ENCODE measurements around the gene TYMP.

DNA sequence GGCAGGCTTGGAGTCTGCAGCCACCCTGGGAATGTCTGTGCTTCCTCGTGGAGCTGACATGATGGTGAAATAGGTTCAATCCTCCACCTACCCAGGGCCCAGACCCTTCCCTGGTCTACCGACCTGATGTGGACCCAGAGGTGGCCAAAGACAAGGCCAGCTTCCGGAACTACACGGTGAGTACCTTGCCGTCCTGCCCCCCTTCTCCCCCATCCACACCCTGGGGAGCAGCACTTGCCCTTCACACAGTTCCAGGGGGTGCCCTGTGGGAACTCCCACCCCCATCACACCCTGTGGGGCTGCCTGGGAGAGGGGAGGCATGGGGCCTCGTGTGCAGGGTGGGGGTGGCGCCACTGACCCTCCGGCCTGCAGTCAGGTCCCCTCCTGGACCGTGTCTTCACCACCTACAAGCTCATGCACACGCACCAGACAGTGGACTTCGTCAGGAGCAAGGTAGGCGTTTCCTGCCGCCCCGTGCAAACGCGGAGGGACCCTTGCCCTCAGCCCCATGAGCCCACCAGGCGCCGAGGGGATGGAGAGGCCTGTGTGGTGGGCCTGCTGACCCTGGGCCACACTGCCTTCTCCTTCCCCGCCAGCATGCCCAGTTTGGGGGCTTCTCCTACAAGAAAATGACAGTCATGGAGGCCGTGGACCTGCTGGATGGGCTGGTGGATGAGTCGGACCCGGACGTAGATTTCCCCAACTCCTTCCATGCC is 42.4 kb downstream of the TYMP start:
- TF ChIP-seq, protein P1, sequence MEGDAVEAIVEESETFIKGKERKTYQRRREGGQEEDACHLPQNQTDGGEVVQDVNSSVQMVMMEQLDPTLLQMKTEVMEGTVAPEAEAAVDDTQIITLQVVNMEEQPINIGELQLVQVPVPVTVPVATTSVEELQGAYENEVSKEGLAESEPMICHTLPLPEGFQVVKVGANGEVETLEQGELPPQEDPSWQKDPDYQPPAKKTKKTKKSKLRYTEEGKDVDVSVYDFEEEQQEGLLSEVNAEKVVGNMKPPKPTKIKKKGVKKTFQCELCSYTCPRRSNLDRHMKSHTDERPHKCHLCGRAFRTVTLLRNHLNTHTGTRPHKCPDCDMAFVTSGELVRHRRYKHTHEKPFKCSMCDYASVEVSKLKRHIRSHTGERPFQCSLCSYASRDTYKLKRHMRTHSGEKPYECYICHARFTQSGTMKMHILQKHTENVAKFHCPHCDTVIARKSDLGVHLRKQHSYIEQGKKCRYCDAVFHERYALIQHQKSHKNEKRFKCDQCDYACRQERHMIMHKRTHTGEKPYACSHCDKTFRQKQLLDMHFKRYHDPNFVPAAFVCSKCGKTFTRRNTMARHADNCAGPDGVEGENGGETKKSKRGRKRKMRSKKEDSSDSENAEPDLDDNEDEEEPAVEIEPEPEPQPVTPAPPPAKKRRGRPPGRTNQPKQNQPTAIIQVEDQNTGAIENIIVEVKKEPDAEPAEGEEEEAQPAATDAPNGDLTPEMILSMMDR (conservative IDR thresholded peaks at IDR 0.05 in 1 of 2, IDR thresholded peaks at IDR 0.05 in 1 of 2; ENCODE audit: extremely low read depth in 1 of 2, insufficient read depth in 1 of 2, low read depth in 1 of 2, low read length in 2 of 2), result no peak
- no peak for TF ChIP-seq EZH2 (IDR thresholded peaks at IDR 0.05; ENCODE audit: borderline replicate concordance, low read length)

Data from mammary epithelial cell (primary cell).